SH-SY5Y (cell line): Measurements from ENCODE around the gene MZT2B.
"Not testable (repeated sequence)": the region's sequence is repeated elsewhere in the genome, so short reads cannot be mapped to it uniquely, and the experiment has no call there.

Experiments used
- GATA2 ChIP-seq: IDR thresholded peaks from 2 replicates; pipeline ENCODE4 v1.6.1; 2011; ENCODE audit warnings: mild to moderate bottlenecking, low read depth, low read length
- GATA3 ChIP-seq: IDR thresholded peaks from 2 replicates; pipeline ENCODE4 v1.6.1; 2011; ENCODE audit warnings: low read depth, mild to moderate bottlenecking, low read length, moderate library complexity

GRCh38 chr2:130139331-130140280, 42.5 kb upstream of the MZT2B start:
- TF ChIP-seq GATA3: not testable (repeated sequence)
- peak; percentile 67 for TF ChIP-seq GATA2
